HCT116 (cell line): Measurements from ENCODE around the gene PDPK1. TPM values are rescaled to one million over a fixed set of nuclear protein-coding genes. Genes with fewer than 3 reads are reported as not detected.

ENCODE experiments used
- ATAC-seq: fragments of 200-7000 bp; cut with Tn5 transposase; 2 replicates; pipeline ENCODE4 v1.9.1; 2020; ENCODE audit warnings: mild to moderate bottlenecking, moderate library complexity
- BruUV-seq: library from RNA; stranded (reverse); fragments of 400-500 nt; replicated peaks from 2 replicates; lab custom pipeline; 2021; lab: Mats Ljungman, UMichigan
- CTCF ChIA-PET: fragments of 300-600 bp; sonication (Branson Sonifier 250); formaldehyde crosslinking; loops from one replicate; lab custom pipeline; 2021; ENCODE audit warnings: antibody characterized with exemption; lab: Charles Lee
- POLR2A ChIA-PET: fragments of 300-600, 350-600 bp; sonication (Branson Sonifier 250); formaldehyde crosslinking; loops from one replicate; lab custom pipeline; 2021; ENCODE audit warnings: antibody characterized with exemption; lab: Charles Lee
- RAD21 ChIA-PET, 2 experiments: fragments of 300-600 bp; sonication (Branson Sonifier 250); formaldehyde crosslinking; loops; one replicate each; lab custom pipeline; 2023; ENCODE audit warnings: low total read pairs in 2 of 2; ENCODE audit not compliant: uncharacterized antibody in 2 of 2, unreplicated experiment in 2 of 2, low non-redundant PET in 1 of 2; lab: Charles Lee
- DNase-seq: peaks from one replicate; pipeline ENCODE4 v3.0.0-alpha.2; 2010; ENCODE audit warnings: low read depth, low spot score
- H2AFZ ChIP-seq: fragments of 200-600 bp; shearing (Covaris generic), sonication (generic); 2 replicates; pipeline ENCODE4 v1.6.1; 2017; ENCODE audit warnings: low read depth, mixed run types, mixed read lengths, antibody characterized with exemption, low read length; ENCODE audit not compliant: poor library complexity, severe bottlenecking
- H3K27ac ChIP-seq: 2 replicates; pipeline ENCODE4 v1.5.1; 2012; ENCODE audit warnings: low read depth, low read length
- H3K27me3 ChIP-seq: fragments of 200-600 bp; sonication (generic); 2 replicates; pipeline ENCODE4 v1.6.1; 2016; ENCODE audit warnings: mixed run types, low read length, mixed read lengths; ENCODE audit not compliant: insufficient read depth
- H3K36me3 ChIP-seq, 2 experiments: fragments of 200-500 bp in 1 of 2; fragments of 200-600 bp in 1 of 2; sonication (Bioruptor generic) in 1 of 2; sonication (generic) in 1 of 2; 2 replicates each; pipeline versions ENCODE4 v1.5.1 to v1.6.1; 2014 to 2016; ENCODE audit warnings: low read length in 2 of 2, inconsistent platforms in 1 of 2, mixed read lengths in 1 of 2, mixed run types in 1 of 2; ENCODE audit not compliant: insufficient read depth in 2 of 2, control insufficient read depth in 1 of 2
- H3K4me1 ChIP-seq, 2 experiments: fragments of 200-600 bp in 1 of 2; sonication (generic) in 1 of 2; 2 replicates each; pipeline versions ENCODE4 v1.5.1 to v1.6.1; 2012 to 2017; ENCODE audit warnings: low read length in 2 of 2, inconsistent platforms in 1 of 2, mild to moderate bottlenecking in 1 of 2, mixed read lengths in 1 of 2, mixed run types in 1 of 2, moderate library complexity in 1 of 2; ENCODE audit not compliant: insufficient read depth in 2 of 2, control insufficient read depth in 1 of 2
- H3K4me2 ChIP-seq: fragments of 200-600 bp; sonication (generic); 2 replicates; pipeline ENCODE4 v1.6.1; 2017; ENCODE audit warnings: mixed run types, low read length, mixed read lengths
- H3K4me3 ChIP-seq, 2 experiments: fragments of 200-600 bp in 1 of 2; sonication (generic) in 1 of 2; replicated peaks in 1 of 2; 2 replicates each; pipeline ENCODE4 v1.5.1; 2011 to 2016; ENCODE audit warnings: low read length in 2 of 2, control low read depth in 1 of 2, low read depth in 1 of 2, mild to moderate bottlenecking in 1 of 2, mixed read lengths in 1 of 2, mixed run types in 1 of 2
- H3K79me2 ChIP-seq: fragments of 200-600 bp; sonication (generic); 2 replicates; pipeline ENCODE4 v1.6.1; 2017; ENCODE audit warnings: mild to moderate bottlenecking, mixed run types, low read length, moderate library complexity, mixed read lengths; ENCODE audit not compliant: insufficient read depth
- H3K9ac ChIP-seq: fragments of 200-600 bp; sonication (generic); 2 replicates; pipeline ENCODE4 v1.6.1; 2016; ENCODE audit warnings: low read length, mixed read lengths
- H3K9me2 ChIP-seq: fragments of 200-600 bp; sonication (generic), shearing (Covaris generic); 2 replicates; pipeline ENCODE4 v1.6.1; 2017; ENCODE audit warnings: mixed run types, mild to moderate bottlenecking, moderate library complexity; ENCODE audit not compliant: insufficient read depth
- H3K9me3 ChIP-seq, 2 experiments: fragments of 200-500 bp in 1 of 2; fragments of 200-600 bp in 1 of 2; sonication (Bioruptor generic) in 1 of 2; sonication (generic) in 1 of 2; 2 replicates each; pipeline ENCODE4 v1.6.1; 2014 to 2017; ENCODE audit warnings: low read length in 2 of 2, mixed read lengths in 2 of 2, inconsistent platforms in 1 of 2, low read depth in 1 of 2, mild to moderate bottlenecking in 1 of 2, mixed run types in 1 of 2, moderate library complexity in 1 of 2; ENCODE audit not compliant: control insufficient read depth in 1 of 2, insufficient read depth in 1 of 2
- H4K20me1 ChIP-seq: fragments of 200-600 bp; sonication (generic), shearing (Covaris generic); 2 replicates; pipeline ENCODE4 v1.6.1; 2017; ENCODE audit warnings: mixed run types, mild to moderate bottlenecking, moderate library complexity; ENCODE audit not compliant: insufficient read depth
- ATF3 ChIP-seq: IDR thresholded peaks from 2 replicates; pipeline ENCODE4 v1.6.1; 2012
- EGR1 ChIP-seq: IDR thresholded peaks from 2 replicates; pipeline ENCODE4 v1.6.1; 2012; ENCODE audit warnings: low read depth
- EZH2 ChIP-seq: fragments of 200-600 bp; sonication (generic); IDR thresholded peaks from 2 replicates; pipeline ENCODE4 v1.6.1; 2017; ENCODE audit warnings: antibody characterized with exemption, mixed run types
- FOSL1 ChIP-seq: IDR thresholded peaks from 2 replicates; pipeline ENCODE4 v1.6.1; 2012; ENCODE audit warnings: low read depth
- JUND ChIP-seq: IDR thresholded peaks from 2 replicates; pipeline ENCODE4 v1.6.1; 2012
- POLR2AphosphoS5 ChIP-seq: IDR thresholded peaks from 2 replicates; pipeline ENCODE4 v1.6.1; 2011; ENCODE audit warnings: mild to moderate bottlenecking, low read depth, low read length, moderate library complexity
- RAD21 ChIP-seq: IDR thresholded peaks from 2 replicates; pipeline ENCODE4 v1.6.1; 2012; ENCODE audit warnings: low read depth, mild to moderate bottlenecking
- SRF ChIP-seq: IDR thresholded peaks from 2 replicates; pipeline ENCODE4 v1.6.1; 2012; ENCODE audit warnings: low read depth
- TCF7L2 ChIP-seq: IDR thresholded peaks from 2 replicates; pipeline ENCODE4 v1.7.0; 2011; ENCODE audit warnings: borderline replicate concordance, inconsistent platforms; ENCODE audit not compliant: insufficient read depth, insufficient read length; ENCODE audit errors: extremely low read depth
- YY1 ChIP-seq: IDR thresholded peaks from 2 replicates; pipeline ENCODE4 v1.6.1; 2011; ENCODE audit warnings: low read length, low read depth, moderate library complexity, mild to moderate bottlenecking; ENCODE audit not compliant: insufficient replicate concordance; ENCODE audit errors: extremely low read depth
- ZBTB33 ChIP-seq: IDR thresholded peaks from 2 replicates; pipeline ENCODE4 v1.6.1; 2011; ENCODE audit warnings: mild to moderate bottlenecking, low read length, moderate library complexity; ENCODE audit not compliant: insufficient replicate concordance; ENCODE audit errors: extremely low read depth
- ZFX ChIP-seq: fragments of 450-650 bp; IDR thresholded peaks from 2 replicates; pipeline ENCODE4 v1.6.1; 2017
- ZNF274 ChIP-seq: fragments of 200-500 bp; sonication (Bioruptor generic); IDR thresholded peaks from 2 replicates; pipeline ENCODE4 v1.6.1; 2014; ENCODE audit warnings: mild to moderate bottlenecking, low read depth, low read length, inconsistent platforms
- intact Hi-C: fragments of 100-400 bp; cut with micrococcal nuclease; formaldehyde crosslinking; loops from 2 replicates; pipeline ENCODE4 v1.10.0; 2022
- total RNA-seq: library from RNA; stranded (reverse); gene quantifications from one replicate; pipeline ENCODE4 v1.2.1, GENCODE V29; 2021; ENCODE audit not compliant: unreplicated experiment
- TF ChIP-seq, protein P1 (sequence below): IDR thresholded peaks from 2 replicates; pipeline ENCODE4 v1.6.1; 2012; ENCODE audit warnings: low read depth
- TF ChIP-seq, protein P2 (sequence below): IDR thresholded peaks from 2 replicates; pipeline ENCODE4 v1.6.1; 2012

Gene PDPK1
- total RNA-seq, 1 experiment from 2014 or later, result 36.1 TPM

DNA sequence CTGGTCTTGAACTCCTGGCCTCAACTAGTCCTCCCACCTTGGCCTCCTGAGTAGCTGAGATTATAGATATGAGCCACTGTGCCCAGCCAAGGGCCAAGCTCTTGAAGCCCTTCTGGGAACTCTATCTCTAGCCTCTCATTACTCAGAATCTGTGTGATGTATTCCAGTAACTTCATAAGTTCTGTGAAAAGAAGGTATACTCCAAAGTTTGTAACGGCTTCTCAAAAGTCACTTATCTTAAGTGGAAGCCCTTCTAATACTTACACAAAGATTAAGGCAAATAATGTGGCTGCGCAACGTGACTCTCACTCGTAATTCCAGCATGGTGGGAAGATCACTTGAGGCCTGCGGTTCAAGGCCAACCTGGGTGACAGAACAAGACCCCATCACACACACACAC is 43.2 kb upstream of the PDPK1 start:
- no TSS peak for BruUV-seq
- no peaks in the 10 kb centered on the region for H3K27me3 ChIP-seq
- no peaks in the 10 kb centered on the region for H3K4me1 ChIP-seq
- RAD21 ChIA-PET, result no interaction called here
- no peak overlapping the region for H2AFZ ChIP-seq
- intact Hi-C loops, result no loop called here
- H3K9me3 ChIP-seq, result no peaks in the 10 kb centered on the region
- ATAC-seq (no peak), DNase-seq (no peak)
- no peaks in the 10 kb centered on the region; a peak in 1 of 4 replicates for H3K36me3 ChIP-seq
- CTCF ChIA-PET, result no interaction called here
- no peak overlapping the region for H3K9ac ChIP-seq
- TF ChIP-seq, protein P1, sequence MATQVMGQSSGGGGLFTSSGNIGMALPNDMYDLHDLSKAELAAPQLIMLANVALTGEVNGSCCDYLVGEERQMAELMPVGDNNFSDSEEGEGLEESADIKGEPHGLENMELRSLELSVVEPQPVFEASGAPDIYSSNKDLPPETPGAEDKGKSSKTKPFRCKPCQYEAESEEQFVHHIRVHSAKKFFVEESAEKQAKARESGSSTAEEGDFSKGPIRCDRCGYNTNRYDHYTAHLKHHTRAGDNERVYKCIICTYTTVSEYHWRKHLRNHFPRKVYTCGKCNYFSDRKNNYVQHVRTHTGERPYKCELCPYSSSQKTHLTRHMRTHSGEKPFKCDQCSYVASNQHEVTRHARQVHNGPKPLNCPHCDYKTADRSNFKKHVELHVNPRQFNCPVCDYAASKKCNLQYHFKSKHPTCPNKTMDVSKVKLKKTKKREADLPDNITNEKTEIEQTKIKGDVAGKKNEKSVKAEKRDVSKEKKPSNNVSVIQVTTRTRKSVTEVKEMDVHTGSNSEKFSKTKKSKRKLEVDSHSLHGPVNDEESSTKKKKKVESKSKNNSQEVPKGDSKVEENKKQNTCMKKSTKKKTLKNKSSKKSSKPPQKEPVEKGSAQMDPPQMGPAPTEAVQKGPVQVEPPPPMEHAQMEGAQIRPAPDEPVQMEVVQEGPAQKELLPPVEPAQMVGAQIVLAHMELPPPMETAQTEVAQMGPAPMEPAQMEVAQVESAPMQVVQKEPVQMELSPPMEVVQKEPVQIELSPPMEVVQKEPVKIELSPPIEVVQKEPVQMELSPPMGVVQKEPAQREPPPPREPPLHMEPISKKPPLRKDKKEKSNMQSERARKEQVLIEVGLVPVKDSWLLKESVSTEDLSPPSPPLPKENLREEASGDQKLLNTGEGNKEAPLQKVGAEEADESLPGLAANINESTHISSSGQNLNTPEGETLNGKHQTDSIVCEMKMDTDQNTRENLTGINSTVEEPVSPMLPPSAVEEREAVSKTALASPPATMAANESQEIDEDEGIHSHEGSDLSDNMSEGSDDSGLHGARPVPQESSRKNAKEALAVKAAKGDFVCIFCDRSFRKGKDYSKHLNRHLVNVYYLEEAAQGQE, result no peak
- TF ChIP-seq SRF, result no peak
- TF ChIP-seq, protein P2, sequence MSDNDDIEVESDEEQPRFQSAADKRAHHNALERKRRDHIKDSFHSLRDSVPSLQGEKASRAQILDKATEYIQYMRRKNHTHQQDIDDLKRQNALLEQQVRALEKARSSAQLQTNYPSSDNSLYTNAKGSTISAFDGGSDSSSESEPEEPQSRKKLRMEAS, result no peak
- no peak for TF ChIP-seq RAD21
- no peak for TF ChIP-seq TCF7L2
- no peak for TF ChIP-seq FOSL1
- TF ChIP-seq ZFX, result no peak
- TF ChIP-seq JUND, result no peak
- TF ChIP-seq EGR1, result no peak
- TF ChIP-seq EZH2, result no peak
- no peak for TF ChIP-seq ZNF274
- TF ChIP-seq YY1, result no peak
- TF ChIP-seq POLR2AphosphoS5, result no peak
- no peak for TF ChIP-seq ATF3
- TF ChIP-seq ZBTB33, result no peak
- no peak overlapping the region for H3K27ac ChIP-seq
- H3K79me2 ChIP-seq, result peaks cover 17% of the 10 kb centered on the region; the same call in 1 of the 2 replicates
- no peaks in the 10 kb centered on the region for H3K9me2 ChIP-seq
- H3K4me2 ChIP-seq, result no peak overlapping the region
- no peak overlapping the region for H3K4me3 ChIP-seq
- POLR2A ChIA-PET, result no interaction called here
- no peaks in the 10 kb centered on the region for H4K20me1 ChIP-seq
